A549 (cell line): ENCODE measurements around the gene KCND1.

Experiments
- BHLHE40 ChIP-seq: IDR thresholded peaks from 2 replicates; pipeline ENCODE4 v1.6.1; 2012; ENCODE audit warnings: low read depth, low read length, inconsistent platforms
- CHD2 ChIP-seq: fragments of 150-350 bp; IDR thresholded peaks from 2 replicates; pipeline ENCODE4 v1.6.1; 2014; ENCODE audit warnings: low read length; ENCODE audit not compliant: partially characterized antibody
- CHD4 ChIP-seq: fragments of 200-600 bp; sonication (generic); IDR thresholded peaks from 2 replicates; pipeline ENCODE4 v1.6.1; 2016; ENCODE audit warnings: antibody characterized with exemption, mild to moderate bottlenecking, borderline replicate concordance
- CTCF ChIP-seq: fragments of >200 bp; sonication (Bioruptor Twin); formaldehyde crosslinking; IDR thresholded peaks from 3 replicates; pipeline ENCODE4 v1.5.1; 2016
- E2F6 ChIP-seq: IDR thresholded peaks from 2 replicates; pipeline ENCODE4 v1.6.1; 2012; ENCODE audit warnings: low read depth, borderline replicate concordance
- EHF ChIP-seq: fragments of 250-450 bp; sonication (Bioruptor Pico); IDR thresholded peaks from 2 replicates; pipeline ENCODE4 v1.5.0; 2020; ENCODE audit warnings: mild to moderate bottlenecking
- EHMT2 ChIP-seq: fragments of 200-600 bp; sonication (generic); IDR thresholded peaks from 2 replicates; pipeline ENCODE4 v1.6.1; 2016; ENCODE audit warnings: antibody characterized with exemption, low read depth, mild to moderate bottlenecking, moderate library complexity
- EP300 ChIP-seq, 2 experiments: fragments of >200 bp; sonication (Bioruptor Twin); formaldehyde crosslinking; IDR thresholded peaks; 2 replicates in 1 of 2; 3 replicates in 1 of 2; pipeline ENCODE4 v1.6.1; 2016 to 2017
- JUN ChIP-seq, 2 experiments: fragments of >200 bp; sonication (Bioruptor Twin); formaldehyde crosslinking; IDR thresholded peaks; 2 replicates in 1 of 2; 3 replicates in 1 of 2; pipeline ENCODE4 v1.6.1; 2016 to 2017
- MAZ ChIP-seq: fragments of 150-350 bp; IDR thresholded peaks from 2 replicates; pipeline ENCODE4 v1.6.1; 2014; ENCODE audit warnings: antibody characterized with exemption, low read depth, low read length, borderline replicate concordance
- POLR2A ChIP-seq: IDR thresholded peaks from 2 replicates; pipeline ENCODE4 v1.6.1; 2012; ENCODE audit warnings: mild to moderate bottlenecking, low read length
- POLR2AphosphoS2 ChIP-seq: conservative IDR thresholded peaks from 2 replicates; pipeline ENCODE4 v1.6.1; 2012; ENCODE audit warnings: low read length, improper control_type of control experiment, inconsistent platforms
- SMC3 ChIP-seq: fragments of >200 bp; sonication (Bioruptor Twin); formaldehyde crosslinking; IDR thresholded peaks from 3 replicates; pipeline ENCODE4 v1.6.1; 2018; ENCODE audit warnings: inconsistent platforms
- SREBF2 ChIP-seq: fragments of 450-650 bp; IDR thresholded peaks from 2 replicates; pipeline ENCODE4 v1.6.1; 2014; ENCODE audit warnings: mild to moderate bottlenecking, moderate library complexity

- TF ChIP-seq POLR2AphosphoS2: no peak
- TF ChIP-seq SMC3: no peak
- TF ChIP-seq BHLHE40: no peak
- TF ChIP-seq CTCF: no peak
- no peak for TF ChIP-seq EHF
- TF ChIP-seq EP300 (IDR thresholded peaks at IDR 0.05): no peak
- TF ChIP-seq MAZ: no peak
- TF ChIP-seq JUN (IDR thresholded peaks at IDR 0.05): no peak
- TF ChIP-seq CHD4: no peak
- TF ChIP-seq EHMT2: no peak
- no peak for TF ChIP-seq SREBF2
- TF ChIP-seq E2F6: no peak
- TF ChIP-seq CHD2: no peak
- TF ChIP-seq POLR2A: no peak
Observed at GRCh38 chrX:48999030-48999429, 27.4 kb upstream of the KCND1 start.
